OCI-LY1 (cell line): Measurements from ENCODE around the gene TMC7.

Source experiments
- H2AFZ ChIP-seq: fragments of 200-600 bp; sonication (generic), shearing (Covaris generic); 2 replicates; pipeline ENCODE4 v1.6.0; 2014; ENCODE audit warnings: antibody characterized with exemption, mild to moderate bottlenecking, low read length
- H3F3A ChIP-seq: fragments of 200-600 bp; sonication (generic), shearing (Covaris generic); 2 replicates; pipeline ENCODE4 v1.6.0; 2014; ENCODE audit warnings: mild to moderate bottlenecking, antibody characterized with exemption, low read length, moderate library complexity; ENCODE audit not compliant: insufficient read depth
- H3K27ac ChIP-seq: fragments of 200-600 bp; sonication (generic); 2 replicates; pipeline ENCODE4 v1.5.1; 2014; ENCODE audit warnings: low read length, mixed run types, mild to moderate bottlenecking, low read depth; ENCODE audit not compliant: poor library complexity, severe bottlenecking
- H3K27me3 ChIP-seq: fragments of 200-600 bp; sonication (generic); 2 replicates; pipeline ENCODE4 v1.6.0; 2014; ENCODE audit warnings: antibody characterized with exemption, mild to moderate bottlenecking, low read length, moderate library complexity; ENCODE audit not compliant: insufficient read depth
- H3K36me3 ChIP-seq: fragments of 200-600 bp; sonication (generic); 2 replicates; pipeline ENCODE4 v1.6.1; 2014; ENCODE audit warnings: mild to moderate bottlenecking, antibody characterized with exemption, low read length, moderate library complexity, mixed read lengths; ENCODE audit not compliant: insufficient read depth
- H3K4me1 ChIP-seq: fragments of 200-600 bp; sonication (generic); 2 replicates; pipeline ENCODE4 v1.5.1; 2014; ENCODE audit warnings: mild to moderate bottlenecking, low read length, moderate library complexity; ENCODE audit not compliant: insufficient read depth, severe bottlenecking
- H3K4me2 ChIP-seq: fragments of 200-600 bp; sonication (generic), shearing (Covaris generic); 2 replicates; pipeline ENCODE4 v1.6.1; 2014; ENCODE audit warnings: low read length
- H3K4me3 ChIP-seq: fragments of 200-600 bp; sonication (generic); 2 replicates; pipeline ENCODE4 v1.5.1; 2014; ENCODE audit warnings: low read length, low read depth, mild to moderate bottlenecking, mixed read lengths; ENCODE audit not compliant: poor library complexity, severe bottlenecking
- H3K79me2 ChIP-seq: fragments of 200-600 bp; shearing (Covaris generic); 2 replicates; pipeline ENCODE4 v1.6.1; 2016; ENCODE audit warnings: mixed run types, low read length, mixed read lengths; ENCODE audit not compliant: insufficient read depth
- H3K9ac ChIP-seq: fragments of 200-600 bp; sonication (generic), shearing (Covaris generic); 2 replicates; pipeline ENCODE4 v1.6.1; 2014; ENCODE audit warnings: mild to moderate bottlenecking, low read length, mixed read lengths
- H3K9me2 ChIP-seq: fragments of 200-600 bp; sonication (generic), shearing (Covaris generic); 2 replicates; pipeline ENCODE4 v1.6.1; 2014; ENCODE audit warnings: low read depth, mild to moderate bottlenecking, low read length, mixed read lengths
- H3K9me3 ChIP-seq: fragments of 200-600 bp; shearing (Covaris generic); 2 replicates; pipeline ENCODE4 v1.6.1; 2014; ENCODE audit warnings: low read length, mixed read lengths
- H4K20me1 ChIP-seq: fragments of 200-600 bp; sonication (generic), shearing (Covaris generic); 2 replicates; pipeline ENCODE4 v1.6.0; 2016; ENCODE audit warnings: mild to moderate bottlenecking, low read length; ENCODE audit not compliant: insufficient read depth
- EZH2 ChIP-seq: fragments of 200-600 bp; sonication (generic), shearing (Covaris generic); IDR thresholded peaks from 2 replicates; pipeline ENCODE4 v1.8.0; 2017; ENCODE audit warnings: borderline replicate concordance, mixed run types, mild to moderate bottlenecking, antibody characterized with exemption, low read length, moderate library complexity, mixed read lengths
- TF ChIP-seq, protein P1 (sequence below): fragments of 200-600 bp; sonication (generic), shearing (Covaris generic); IDR thresholded peaks from 2 replicates; pipeline ENCODE4 v1.5.1; 2017; ENCODE audit warnings: mild to moderate bottlenecking, antibody characterized with exemption, low read length, moderate library complexity, mixed read lengths

The TMC7 gene

DNA sequence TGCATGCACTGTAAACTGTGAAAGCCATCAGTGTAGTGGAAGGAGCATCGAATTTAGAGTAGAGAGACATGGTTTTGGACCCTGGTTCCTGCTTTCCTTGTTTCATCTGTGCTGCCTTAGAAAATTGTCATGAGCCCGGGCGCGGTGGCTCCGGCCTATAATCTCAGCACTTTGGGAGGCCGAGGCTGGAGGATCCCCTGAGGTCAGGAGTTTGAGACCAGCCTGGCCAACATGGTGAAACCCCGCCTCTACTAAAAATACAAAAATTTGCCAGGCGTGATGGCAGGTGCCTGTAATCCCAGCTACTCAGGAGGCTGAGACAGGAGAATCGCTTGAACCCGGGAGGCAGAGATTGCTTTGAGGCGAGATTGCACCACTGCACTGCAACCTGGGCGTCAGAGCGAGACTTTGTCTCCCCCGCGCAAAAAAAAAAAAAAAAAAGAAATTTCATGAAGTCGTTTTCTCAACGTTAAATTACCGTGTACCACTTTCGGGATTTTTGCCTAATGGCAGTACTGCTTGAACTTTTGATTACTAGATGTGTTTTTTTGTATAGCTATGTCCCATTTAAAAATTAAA lies 84.6 kb downstream of the TMC7 start:
- Histone ChIP-seq H3K36me3 (no peaks in the 10 kb centered on the region), H3K27ac (peak overlapping the region; percentile 90), H3K4me3 (peak overlapping the region; percentile 75), H3K9me2 (no peaks in the 10 kb centered on the region), H3F3A (no peaks in the 10 kb centered on the region), H2AFZ (peak overlapping the region; percentile 2), H3K4me1 (peaks cover 13% of the 10 kb centered on the region), H3K79me2 (no peaks in the 10 kb centered on the region), H4K20me1 (no peaks in the 10 kb centered on the region), H3K9me3 (no peaks in the 10 kb centered on the region), H3K9ac (peak overlapping the region; percentile 94), H3K27me3 (no peaks in the 10 kb centered on the region), H3K4me2 (peak overlapping the region; percentile 61)
- no peak for TF ChIP-seq EZH2
- TF ChIP-seq, protein P1, sequence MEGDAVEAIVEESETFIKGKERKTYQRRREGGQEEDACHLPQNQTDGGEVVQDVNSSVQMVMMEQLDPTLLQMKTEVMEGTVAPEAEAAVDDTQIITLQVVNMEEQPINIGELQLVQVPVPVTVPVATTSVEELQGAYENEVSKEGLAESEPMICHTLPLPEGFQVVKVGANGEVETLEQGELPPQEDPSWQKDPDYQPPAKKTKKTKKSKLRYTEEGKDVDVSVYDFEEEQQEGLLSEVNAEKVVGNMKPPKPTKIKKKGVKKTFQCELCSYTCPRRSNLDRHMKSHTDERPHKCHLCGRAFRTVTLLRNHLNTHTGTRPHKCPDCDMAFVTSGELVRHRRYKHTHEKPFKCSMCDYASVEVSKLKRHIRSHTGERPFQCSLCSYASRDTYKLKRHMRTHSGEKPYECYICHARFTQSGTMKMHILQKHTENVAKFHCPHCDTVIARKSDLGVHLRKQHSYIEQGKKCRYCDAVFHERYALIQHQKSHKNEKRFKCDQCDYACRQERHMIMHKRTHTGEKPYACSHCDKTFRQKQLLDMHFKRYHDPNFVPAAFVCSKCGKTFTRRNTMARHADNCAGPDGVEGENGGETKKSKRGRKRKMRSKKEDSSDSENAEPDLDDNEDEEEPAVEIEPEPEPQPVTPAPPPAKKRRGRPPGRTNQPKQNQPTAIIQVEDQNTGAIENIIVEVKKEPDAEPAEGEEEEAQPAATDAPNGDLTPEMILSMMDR: no peak

DNA sequence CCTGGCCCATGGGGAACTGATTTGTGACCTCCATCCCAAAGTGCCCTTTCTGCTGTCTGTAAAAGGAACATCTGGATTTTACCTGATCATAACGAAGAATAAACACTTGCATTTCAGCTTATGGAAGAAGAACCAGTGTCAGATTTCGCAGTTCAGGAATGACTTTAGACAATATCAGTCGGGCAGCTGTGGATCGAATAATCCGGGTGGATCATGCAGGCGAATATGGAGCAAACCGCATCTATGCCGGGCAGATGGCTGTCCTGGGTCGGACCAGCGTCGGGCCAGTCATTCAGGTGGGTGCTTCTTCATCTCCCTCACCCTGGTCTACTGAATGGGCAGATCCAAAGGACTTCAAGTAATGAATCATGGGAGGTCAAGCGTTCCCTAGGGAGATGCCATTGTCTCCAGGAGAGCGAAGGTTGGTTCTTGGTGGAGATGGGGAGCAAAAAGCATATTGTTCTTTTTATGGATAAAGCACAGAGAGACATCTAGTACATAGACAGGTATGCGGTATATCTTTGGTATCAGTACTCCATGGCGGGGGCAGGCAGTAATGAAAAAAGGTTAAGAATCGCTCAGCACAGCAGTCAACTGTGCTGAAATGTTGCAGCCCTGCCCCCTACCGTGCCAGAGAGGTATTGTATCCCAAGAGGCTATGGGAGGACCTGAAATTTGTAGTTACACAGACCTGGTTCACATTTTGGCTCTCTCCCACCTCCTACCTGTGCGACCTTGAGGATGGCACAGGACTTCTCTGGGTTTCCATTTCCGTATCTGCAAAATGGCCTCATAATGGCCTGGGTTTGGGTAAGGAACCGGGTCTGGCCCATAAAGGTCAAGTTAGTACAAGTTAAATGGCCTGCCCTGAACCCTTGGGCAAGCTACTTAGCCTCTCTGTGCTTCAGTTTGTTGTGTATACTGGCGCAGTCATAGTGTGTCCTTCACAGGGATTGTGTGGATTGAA lies 88.4 kb downstream of the TMC7 start:
- no peaks in the 10 kb centered on the region for H3F3A ChIP-seq
- no peaks in the 10 kb centered on the region for H3K9me2 ChIP-seq
- no peak overlapping the region for H3K9ac ChIP-seq
- no peaks in the 10 kb centered on the region for H3K9me3 ChIP-seq
- H2AFZ ChIP-seq: no peak overlapping the region
- no peaks in the 10 kb centered on the region for H4K20me1 ChIP-seq
- H3K4me3 ChIP-seq: no peak overlapping the region
- peaks cover 13% of the 10 kb centered on the region for H3K4me1 ChIP-seq
- H3K27me3 ChIP-seq: no peaks in the 10 kb centered on the region
- no peak for TF ChIP-seq EZH2
- TF ChIP-seq, protein P1: peak; percentile 78
- no peak overlapping the region for H3K4me2 ChIP-seq
- no peak overlapping the region for H3K27ac ChIP-seq
- H3K79me2 ChIP-seq: no peaks in the 10 kb centered on the region
- peaks cover 17% of the 10 kb centered on the region; the same call in 1 of the 2 replicates for H3K36me3 ChIP-seq

GRCh38 chr16:19073344-19073743 lies 89.6 kb downstream of the TMC7 start:
- H3K79me2 ChIP-seq: no peaks in the 10 kb centered on the region
- no peaks in the 10 kb centered on the region for H4K20me1 ChIP-seq
- H3K4me3 ChIP-seq: no peak overlapping the region
- H3K27ac ChIP-seq: no peak overlapping the region
- no peaks in the 10 kb centered on the region for H3K27me3 ChIP-seq
- no peaks in the 10 kb centered on the region for H3K9me3 ChIP-seq
- peaks cover 11% of the 10 kb centered on the region for H3K4me1 ChIP-seq
- no peaks in the 10 kb centered on the region for H3F3A ChIP-seq
- no peak overlapping the region for H3K4me2 ChIP-seq
- H2AFZ ChIP-seq: no peak overlapping the region
- TF ChIP-seq, protein P1: no peak
- no peak for TF ChIP-seq EZH2
- no peak overlapping the region for H3K9ac ChIP-seq
- no peaks in the 10 kb centered on the region for H3K9me2 ChIP-seq
- H3K36me3 ChIP-seq: peaks cover 22% of the 10 kb centered on the region
